ENCODE results near the gene NDEL1. TPM values are rescaled to one million over a fixed set of nuclear protein-coding genes. Genes with fewer than 3 reads are reported as not detected.
A peak's percentile ranks its signal among the peaks of the same experiment; 100 is the strongest.
"Not testable (repeated sequence)": the region's sequence is repeated elsewhere in the genome, so short reads cannot be mapped to it uniquely, and the experiment has no call there.

The NDEL1 gene, protein sequence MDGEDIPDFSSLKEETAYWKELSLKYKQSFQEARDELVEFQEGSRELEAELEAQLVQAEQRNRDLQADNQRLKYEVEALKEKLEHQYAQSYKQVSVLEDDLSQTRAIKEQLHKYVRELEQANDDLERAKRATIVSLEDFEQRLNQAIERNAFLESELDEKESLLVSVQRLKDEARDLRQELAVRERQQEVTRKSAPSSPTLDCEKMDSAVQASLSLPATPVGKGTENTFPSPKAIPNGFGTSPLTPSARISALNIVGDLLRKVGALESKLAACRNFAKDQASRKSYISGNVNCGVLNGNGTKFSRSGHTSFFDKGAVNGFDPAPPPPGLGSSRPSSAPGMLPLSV
- total RNA-seq (2014; rRNA removed; shearing (Covaris generic)), result 22.3 and 33.4 TPM in 2 replicates

DNA sequence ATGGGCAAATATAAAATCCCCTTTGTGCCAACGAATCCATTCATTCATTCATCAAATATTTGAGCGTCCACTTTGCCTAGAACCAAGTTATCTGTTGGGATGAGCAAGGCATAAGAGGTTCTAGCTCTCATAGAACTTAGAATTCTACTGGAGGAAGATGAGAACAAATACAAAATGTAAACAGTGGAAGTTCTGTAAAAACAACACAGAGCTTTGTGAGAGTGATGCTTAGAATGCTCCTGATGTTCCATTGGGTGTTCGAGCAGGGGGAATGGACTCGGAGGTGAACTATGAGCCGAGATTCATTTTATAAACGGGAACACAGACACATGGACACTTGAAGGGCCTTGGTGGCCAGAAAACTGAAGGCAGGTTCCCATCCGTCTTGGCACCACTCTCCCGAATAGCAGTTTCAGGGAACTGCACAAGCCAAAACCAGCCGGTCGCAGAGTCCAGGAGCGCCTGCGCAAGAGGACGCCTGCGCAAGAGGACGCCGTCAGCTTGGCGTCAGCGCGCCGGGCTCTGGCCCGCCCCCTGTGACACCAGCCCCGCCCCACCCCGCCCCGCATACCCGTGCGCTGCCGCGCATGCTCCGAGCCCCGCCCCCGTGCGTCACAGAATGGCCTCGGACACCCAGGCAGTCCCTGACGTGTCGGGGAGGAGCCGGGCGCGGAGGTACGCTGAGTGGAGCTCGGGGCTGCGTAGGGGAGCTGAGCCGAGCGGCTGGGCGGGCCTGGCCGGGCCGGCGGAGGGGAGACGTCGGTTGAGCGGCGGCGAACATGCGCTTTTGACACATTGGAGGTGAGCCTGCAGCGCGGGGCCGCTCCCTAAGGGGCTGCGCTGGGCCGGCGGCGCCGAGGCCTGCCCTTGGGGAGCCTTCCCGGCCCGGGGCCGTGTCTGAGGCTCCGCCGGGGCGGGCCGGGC is at the start of gene NDEL1:
Gene NDEL1 (plus strand): TSS at position 640 of the 924 bp plus-strand sequence. CDS start 8,388 bp downstream, outside the sequence.
- peak; percentile 97 for DNase-seq (ENCODE audit: low spot score)
- in situ Hi-C loops (cut with HindIII; ENCODE audit: low sequenced_read_pairs), result no loop called here

DNA sequence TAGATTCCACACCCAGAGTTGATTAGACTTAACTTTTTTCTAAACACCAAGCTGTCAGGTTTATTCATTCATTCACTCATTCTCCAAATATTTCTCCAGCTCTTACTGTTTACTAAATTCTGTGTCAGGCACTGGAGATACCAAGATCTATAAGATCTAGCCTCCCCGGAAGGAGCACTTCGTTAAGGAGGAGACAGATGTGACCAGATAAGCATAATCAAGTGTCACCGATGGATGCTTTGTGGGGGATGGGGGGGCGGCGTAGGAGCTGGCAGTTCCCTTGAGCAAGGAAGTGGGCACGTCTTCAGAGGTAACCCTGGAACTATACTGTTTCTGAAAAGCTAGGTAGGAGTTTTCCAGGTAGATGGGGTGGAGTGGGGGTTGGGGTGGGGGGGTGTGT is 48.8 kb upstream of the NDEL1 start:
- in situ Hi-C loops (cut with HindIII; ENCODE audit: low sequenced_read_pairs), result no loop called here
- no peak for DNase-seq (ENCODE audit: low spot score)

GRCh38 chr17:8387914-8388651 is 47.6 kb upstream of the NDEL1 start:
- in situ Hi-C loops (cut with HindIII; ENCODE audit: low sequenced_read_pairs), result no loop called here
- DNase-seq (ENCODE audit: low spot score), result no peak

GRCh38 chr17:8391711-8392110 is 44.0 kb upstream of the NDEL1 start:
- in situ Hi-C loops (cut with HindIII; ENCODE audit: low sequenced_read_pairs), result no loop called here
- no peak for DNase-seq (ENCODE audit: low spot score)

- DNase-seq (ENCODE audit: low spot score), result no peak
- in situ Hi-C loops (cut with HindIII; ENCODE audit: low sequenced_read_pairs), result no loop called here
Observed at GRCh38 chr17:8392274-8392673, 43.4 kb upstream of the NDEL1 start.

GRCh38 chr17:8392674-8393469 is 42.8 kb upstream of the NDEL1 start:
- in situ Hi-C loops (cut with HindIII; ENCODE audit: low sequenced_read_pairs), result no loop called here
- DNase-seq (ENCODE audit: low spot score), result no peak

DNA sequence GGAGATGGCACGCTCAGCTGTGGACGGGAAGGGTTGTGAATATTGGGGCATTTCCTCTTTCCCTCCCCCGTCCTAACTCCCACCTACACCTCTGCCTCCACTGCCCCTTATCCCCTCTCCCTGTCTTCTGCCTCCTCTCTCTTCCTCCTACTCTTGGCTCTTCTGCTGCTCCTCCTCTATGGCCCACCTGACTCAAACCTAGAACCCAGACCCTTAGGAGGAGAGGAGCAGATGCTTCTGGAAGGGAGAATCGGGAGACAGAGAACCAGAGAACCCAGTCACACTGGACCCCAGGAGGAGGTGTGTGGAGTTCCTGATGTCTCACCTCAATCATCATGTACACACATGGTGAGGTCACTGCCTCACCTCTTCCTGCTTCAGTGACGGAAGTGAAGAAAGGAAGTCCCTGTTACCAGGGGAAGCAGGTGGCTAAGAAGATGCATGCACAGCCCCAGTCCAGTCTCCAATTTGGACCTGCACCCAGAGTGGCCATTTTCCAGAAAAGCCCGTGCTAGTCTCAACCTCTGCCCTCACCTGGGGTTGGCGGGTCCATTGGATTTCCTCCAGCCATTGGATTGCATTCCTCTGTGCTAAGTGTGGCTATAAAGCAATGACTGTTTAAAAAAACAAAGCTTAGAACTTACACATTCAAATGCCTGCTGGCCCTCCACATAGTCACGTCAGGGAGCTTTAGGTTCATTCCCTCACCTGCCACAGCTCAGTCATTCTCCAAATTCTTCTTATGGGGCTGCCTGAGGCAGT is 42.0 kb upstream of the NDEL1 start:
- DNase-seq (ENCODE audit: low spot score), result no peak
- in situ Hi-C loops (cut with HindIII; ENCODE audit: low sequenced_read_pairs), result no loop called here

DNA sequence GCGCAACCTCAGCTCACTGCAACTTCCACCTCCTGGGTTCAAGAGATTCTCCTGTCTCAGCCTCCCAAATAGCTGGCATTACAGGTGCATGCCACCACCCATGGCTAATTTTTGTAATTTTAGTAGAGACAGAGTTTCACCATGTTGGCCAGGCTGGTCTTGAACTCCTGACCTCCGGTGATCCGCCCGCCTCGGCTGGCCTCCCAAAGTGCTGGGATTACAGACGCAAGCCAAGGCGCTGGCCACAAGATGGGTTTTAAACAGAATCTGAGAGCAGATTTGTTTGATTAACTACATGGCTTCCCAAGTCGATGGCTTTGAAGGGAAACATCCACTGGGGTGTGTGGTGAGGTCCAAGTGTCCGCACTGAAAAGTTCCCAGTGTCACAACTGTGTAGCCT is 41.2 kb upstream of the NDEL1 start:
- DNase-seq (ENCODE audit: low spot score), result not testable (repeated sequence)

DNA sequence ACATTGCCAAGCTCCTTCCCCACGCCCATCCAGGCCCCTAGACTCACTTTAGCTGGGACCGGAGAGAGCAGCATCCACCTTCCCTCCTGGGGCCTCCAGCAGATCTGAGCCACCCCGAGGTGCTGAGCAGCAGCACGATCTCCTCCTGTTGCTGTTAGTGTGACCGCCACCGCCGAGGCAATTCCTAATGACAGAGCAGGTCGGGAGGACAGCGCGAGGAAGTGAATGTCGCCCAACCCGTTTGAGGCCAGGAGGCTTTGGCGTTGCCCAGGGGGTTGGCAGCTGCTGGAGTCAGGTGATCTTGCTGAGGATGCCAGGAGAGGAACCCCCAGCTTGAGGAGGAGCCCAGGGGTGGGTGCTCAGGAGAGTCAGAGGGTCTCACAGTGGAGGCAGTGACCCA is 38.0 kb upstream of the NDEL1 start, which contains the start of gene RNF222:
Gene RNF222 (minus strand): TSS at position 192 of the 400 bp plus-strand sequence. CDS start 4,366 bp downstream, outside the sequence.
- no peak for DNase-seq (ENCODE audit: low spot score)
- in situ Hi-C loops (cut with HindIII; ENCODE audit: low sequenced_read_pairs), result no loop called here

More for the DNA sequence above, 41.2 kb upstream of the NDEL1 start:
- in situ Hi-C loops (cut with HindIII; ENCODE audit: low sequenced_read_pairs), result not testable (repeated sequence)

- no peak for DNase-seq (ENCODE audit: low spot score)
- in situ Hi-C loops (cut with HindIII; ENCODE audit: low sequenced_read_pairs), result no loop called here
Observed at GRCh38 chr17:8398980-8399379, 36.7 kb upstream of the NDEL1 start.

DNA sequence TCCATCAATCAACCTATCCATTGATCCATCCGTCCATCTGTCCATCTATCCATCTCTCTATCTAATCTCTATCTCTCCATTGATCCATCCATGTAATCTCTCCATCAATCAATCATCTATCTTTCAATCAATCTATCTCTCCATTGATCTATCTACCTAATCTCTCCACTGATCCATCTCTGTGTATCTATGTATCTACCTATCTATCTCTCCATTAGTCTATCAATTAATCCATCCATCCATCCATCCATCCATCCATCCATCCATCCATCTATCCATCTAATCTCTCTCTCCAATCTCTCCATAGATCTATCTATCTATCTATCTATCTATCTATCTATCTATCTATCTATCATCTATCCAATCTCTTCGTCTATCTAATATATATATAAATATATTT is 34.6 kb upstream of the NDEL1 start:
- in situ Hi-C loops (cut with HindIII; ENCODE audit: low sequenced_read_pairs), result no loop called here
- no peak for DNase-seq (ENCODE audit: low spot score)

DNA sequence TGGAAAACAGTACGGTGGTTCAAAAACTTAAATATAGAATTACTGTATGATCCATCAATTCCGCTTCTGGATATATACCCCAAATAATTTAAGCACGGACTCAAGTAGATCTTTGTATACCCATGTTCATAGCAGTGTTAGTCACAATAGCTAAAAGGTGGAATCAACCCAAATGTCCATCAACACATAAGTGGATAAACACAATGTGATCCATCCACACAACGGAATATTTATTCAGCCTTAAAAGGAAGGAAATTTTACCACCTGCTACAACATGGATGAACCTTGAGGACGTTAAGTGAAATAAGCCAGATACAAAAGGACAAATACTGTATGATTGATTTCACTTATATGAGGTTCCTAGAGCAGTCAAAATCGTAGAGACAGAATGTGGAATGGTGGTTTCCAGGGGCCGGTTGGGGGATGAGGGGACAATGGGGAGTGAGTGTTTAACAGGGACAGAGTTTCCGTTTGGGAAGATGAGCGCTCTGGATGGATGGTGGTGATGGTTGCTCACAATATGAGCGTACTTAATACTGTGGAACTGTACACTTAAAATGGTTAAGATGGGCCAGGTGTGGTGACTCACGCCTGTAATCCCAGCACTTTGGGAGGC is 32.7 kb upstream of the NDEL1 start:
- in situ Hi-C loops (cut with HindIII; ENCODE audit: low sequenced_read_pairs), result no loop called here

GRCh38 chr17:8405499-8406016 is 30.1 kb upstream of the NDEL1 start:
- no peak for DNase-seq (ENCODE audit: low spot score)
- in situ Hi-C loops (cut with HindIII; ENCODE audit: low sequenced_read_pairs), result no loop called here

More for the DNA sequence above, 32.7 kb upstream of the NDEL1 start:
- DNase-seq (ENCODE audit: low spot score), result no peak

GRCh38 chr17:8406174-8406573 is 29.5 kb upstream of the NDEL1 start:
- in situ Hi-C loops (cut with HindIII; ENCODE audit: low sequenced_read_pairs), result no loop called here
- DNase-seq (ENCODE audit: low spot score), result no peak

- in situ Hi-C loops (cut with HindIII; ENCODE audit: low sequenced_read_pairs), result no loop called here
- DNase-seq (ENCODE audit: low spot score), result no peak
Observed at GRCh38 chr17:8408371-8408770, 27.3 kb upstream of the NDEL1 start.

DNA sequence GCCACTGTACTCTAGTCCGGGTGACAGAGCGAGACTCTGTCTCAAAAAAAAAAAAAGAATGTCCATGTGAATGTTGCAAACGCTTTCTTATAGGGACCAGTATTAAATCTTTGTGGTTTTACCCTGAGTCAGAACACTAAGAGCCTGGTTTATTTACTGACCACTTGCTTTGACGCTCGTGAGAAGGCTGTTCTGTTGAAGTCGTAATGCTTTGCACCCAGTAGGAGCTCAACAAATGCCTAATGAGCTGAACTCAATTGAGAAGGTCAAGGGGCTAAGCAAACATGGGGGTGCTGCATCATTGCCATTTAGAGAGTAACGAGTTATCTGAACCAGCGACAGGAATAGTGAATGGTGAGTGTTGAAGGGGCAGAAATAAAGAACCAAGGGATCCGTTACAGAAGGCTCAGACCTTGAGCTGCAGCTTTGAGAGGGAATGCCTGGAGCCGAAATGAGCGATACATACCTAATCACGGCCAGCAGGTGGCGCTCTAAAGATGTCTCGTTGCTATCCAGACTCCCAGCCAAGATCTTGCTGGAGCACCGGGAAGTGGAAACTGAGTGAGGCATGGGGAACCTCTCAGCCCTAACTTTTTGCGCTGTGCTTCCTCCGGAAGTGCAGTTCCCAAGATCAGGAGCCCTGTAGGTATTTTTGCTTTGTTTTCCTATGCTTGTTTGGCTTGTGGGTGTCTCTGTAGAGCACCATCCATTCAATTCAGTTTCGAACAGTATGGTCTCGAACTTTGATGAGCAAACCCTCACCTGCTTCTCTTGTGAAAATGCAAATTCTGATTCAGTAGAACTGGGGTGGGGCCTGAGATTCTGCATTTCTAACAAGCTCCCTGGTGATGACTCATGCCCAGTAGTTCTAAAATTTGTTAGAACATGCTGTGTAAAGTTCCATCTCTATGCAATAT is 25.5 kb upstream of the NDEL1 start:
- in situ Hi-C loops (cut with HindIII; ENCODE audit: low sequenced_read_pairs), result no loop called here

More for the DNA sequence above, 25.5 kb upstream of the NDEL1 start:
- peak; percentile 91 for DNase-seq (ENCODE audit: low spot score)
